Measurements from ENCODE around the gene PDE7B. TPM values are rescaled to one million over a fixed set of nuclear protein-coding genes. Genes with fewer than 3 reads are reported as not detected.

Gene PDE7B
- total RNA-seq, 1 donor from 2014 or later, result 0.84 TPM

DNA sequence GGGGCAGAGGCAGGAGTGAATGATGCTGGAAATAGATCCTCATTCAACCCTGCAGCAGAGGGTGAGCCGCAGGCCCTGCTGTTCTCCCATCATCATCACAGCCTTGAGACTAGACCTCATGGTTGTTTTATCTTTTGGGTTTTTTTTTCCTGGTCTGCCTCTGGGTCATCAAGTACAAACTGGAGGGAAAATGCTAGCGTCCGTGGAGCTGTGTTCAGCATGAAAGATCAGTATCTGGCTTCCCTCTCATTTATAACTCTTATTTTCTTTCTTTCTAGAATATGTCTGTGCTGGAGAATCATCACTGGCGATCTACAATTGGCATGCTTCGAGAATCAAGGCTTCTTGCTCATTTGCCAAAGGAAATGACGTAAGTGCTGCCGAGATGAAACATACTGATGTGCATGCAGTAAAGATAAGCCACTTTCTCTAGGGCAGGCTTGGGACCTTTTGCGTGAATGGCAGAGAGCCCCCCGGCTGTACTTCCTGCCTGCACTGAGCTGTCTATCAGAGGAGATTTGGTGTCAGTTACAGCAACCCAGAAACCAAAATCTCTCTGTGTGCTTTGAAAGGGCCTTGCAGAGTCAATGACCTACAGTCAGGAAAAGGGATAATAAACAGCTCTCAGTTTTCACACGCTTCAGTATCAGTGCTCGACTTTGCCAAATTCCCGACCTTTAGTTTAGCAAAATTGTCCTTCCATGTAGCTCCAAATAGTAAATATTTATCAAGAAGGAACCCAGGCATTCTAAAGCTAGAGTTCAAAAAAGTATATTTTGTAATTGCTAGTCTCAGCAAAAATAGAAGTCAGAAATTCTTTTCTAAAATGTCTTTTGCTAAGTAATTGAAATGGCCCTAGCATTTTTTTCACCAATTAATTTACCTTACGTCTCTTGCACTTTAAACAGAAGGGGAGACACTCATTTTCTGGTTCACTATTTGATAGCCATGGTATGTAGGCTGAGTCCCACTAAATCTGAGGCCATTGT, 322.3 kb downstream of the PDE7B start:
- TF ChIP-seq, protein P1, sequence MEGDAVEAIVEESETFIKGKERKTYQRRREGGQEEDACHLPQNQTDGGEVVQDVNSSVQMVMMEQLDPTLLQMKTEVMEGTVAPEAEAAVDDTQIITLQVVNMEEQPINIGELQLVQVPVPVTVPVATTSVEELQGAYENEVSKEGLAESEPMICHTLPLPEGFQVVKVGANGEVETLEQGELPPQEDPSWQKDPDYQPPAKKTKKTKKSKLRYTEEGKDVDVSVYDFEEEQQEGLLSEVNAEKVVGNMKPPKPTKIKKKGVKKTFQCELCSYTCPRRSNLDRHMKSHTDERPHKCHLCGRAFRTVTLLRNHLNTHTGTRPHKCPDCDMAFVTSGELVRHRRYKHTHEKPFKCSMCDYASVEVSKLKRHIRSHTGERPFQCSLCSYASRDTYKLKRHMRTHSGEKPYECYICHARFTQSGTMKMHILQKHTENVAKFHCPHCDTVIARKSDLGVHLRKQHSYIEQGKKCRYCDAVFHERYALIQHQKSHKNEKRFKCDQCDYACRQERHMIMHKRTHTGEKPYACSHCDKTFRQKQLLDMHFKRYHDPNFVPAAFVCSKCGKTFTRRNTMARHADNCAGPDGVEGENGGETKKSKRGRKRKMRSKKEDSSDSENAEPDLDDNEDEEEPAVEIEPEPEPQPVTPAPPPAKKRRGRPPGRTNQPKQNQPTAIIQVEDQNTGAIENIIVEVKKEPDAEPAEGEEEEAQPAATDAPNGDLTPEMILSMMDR (IDR thresholded peaks at IDR 0.05; ENCODE audit: insufficient read depth, low read length, poor library complexity, severe bottlenecking), result no peak
- Histone ChIP-seq H3K4me3 (ENCODE audit: low read depth, low read length) (no peak overlapping the region), H3K27me3 (ENCODE audit: control insufficient read depth, insufficient read depth, low read length) (no peaks in the 10 kb centered on the region), H3K36me3 (ENCODE audit: control insufficient read depth, insufficient read depth, low read length) (no peaks in the 10 kb centered on the region)
- DNase-seq (ENCODE audit: low read depth), result no peak

DNA sequence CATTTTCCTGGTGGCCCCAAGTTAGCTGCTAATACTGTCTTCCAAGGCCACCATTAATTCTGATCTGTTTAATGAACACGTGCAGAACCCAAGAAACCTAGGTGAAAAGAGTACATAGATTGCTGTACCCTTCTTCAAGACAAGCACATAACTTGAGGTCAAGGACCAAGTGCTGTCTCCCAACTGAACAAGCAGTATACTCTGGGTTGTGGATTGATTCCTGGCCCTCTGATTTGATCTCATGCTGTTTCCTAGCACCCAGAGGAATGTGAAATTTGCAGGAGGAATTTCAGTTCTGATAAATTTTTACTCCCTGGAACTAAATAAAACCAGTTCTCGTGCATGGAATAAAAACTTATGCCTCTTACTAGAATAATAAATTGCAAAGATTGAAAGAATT, 323.0 kb downstream of the PDE7B start:
- Histone ChIP-seq H3K36me3 (ENCODE audit: control insufficient read depth, insufficient read depth, low read length) (no peaks in the 10 kb centered on the region), H3K27me3 (ENCODE audit: control insufficient read depth, insufficient read depth, low read length) (no peaks in the 10 kb centered on the region), H3K4me3 (ENCODE audit: low read depth, low read length) (no peak overlapping the region)
- no peak for DNase-seq (ENCODE audit: low read depth)
- TF ChIP-seq, protein P1 (IDR thresholded peaks at IDR 0.05; ENCODE audit: insufficient read depth, low read length, poor library complexity, severe bottlenecking), result no peak

DNA sequence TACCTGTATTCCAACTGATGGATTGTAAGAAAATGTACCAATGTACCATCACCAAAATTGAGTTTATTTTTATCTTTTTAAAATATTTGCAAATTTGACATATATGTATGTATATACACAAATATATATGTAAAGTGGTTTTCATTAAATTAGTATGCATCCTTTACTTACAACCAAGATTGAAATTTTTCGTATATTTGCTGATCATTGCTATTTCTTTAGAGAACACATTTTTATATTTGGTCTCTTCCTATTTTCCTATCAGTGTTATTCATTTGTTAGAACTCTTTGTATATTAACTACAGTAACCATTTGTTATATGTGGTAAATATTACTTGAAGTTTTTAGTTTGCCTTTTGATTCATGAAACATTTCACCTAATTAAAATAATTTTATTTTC, 324.4 kb downstream of the PDE7B start:
- Histone ChIP-seq H3K27me3 (ENCODE audit: control insufficient read depth, insufficient read depth, low read length) (no peaks in the 10 kb centered on the region), H3K36me3 (ENCODE audit: control insufficient read depth, insufficient read depth, low read length) (no peaks in the 10 kb centered on the region), H3K4me3 (ENCODE audit: low read depth, low read length) (no peak overlapping the region)
- DNase-seq (ENCODE audit: low read depth), result no peak
- TF ChIP-seq, protein P1 (IDR thresholded peaks at IDR 0.05; ENCODE audit: insufficient read depth, low read length, poor library complexity, severe bottlenecking), result no peak

DNA sequence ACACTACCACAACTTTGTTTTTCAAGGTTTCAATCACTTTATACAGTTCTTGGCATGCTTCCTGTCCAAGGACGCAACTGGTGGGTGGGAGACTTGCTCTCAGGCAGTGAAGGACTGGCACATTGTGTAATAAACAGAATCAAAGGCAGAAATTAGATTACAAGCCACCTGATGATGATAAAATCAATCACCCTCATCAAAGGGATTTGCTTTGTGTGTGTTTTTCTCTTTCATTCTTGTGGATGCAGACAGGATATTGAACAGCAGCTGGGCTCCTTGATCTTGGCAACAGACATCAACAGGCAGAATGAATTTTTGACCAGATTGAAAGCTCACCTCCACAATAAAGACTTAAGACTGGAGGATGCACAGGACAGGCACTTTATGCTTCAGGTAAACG, 327.2 kb downstream of the PDE7B start:
- no peak for DNase-seq (ENCODE audit: low read depth)
- Histone ChIP-seq H3K36me3 (ENCODE audit: control insufficient read depth, insufficient read depth, low read length) (no peaks in the 10 kb centered on the region), H3K27me3 (ENCODE audit: control insufficient read depth, insufficient read depth, low read length) (no peaks in the 10 kb centered on the region), H3K4me3 (ENCODE audit: low read depth, low read length) (no peak overlapping the region)
- TF ChIP-seq, protein P1 (IDR thresholded peaks at IDR 0.05; ENCODE audit: insufficient read depth, low read length, poor library complexity, severe bottlenecking), result no peak

DNA sequence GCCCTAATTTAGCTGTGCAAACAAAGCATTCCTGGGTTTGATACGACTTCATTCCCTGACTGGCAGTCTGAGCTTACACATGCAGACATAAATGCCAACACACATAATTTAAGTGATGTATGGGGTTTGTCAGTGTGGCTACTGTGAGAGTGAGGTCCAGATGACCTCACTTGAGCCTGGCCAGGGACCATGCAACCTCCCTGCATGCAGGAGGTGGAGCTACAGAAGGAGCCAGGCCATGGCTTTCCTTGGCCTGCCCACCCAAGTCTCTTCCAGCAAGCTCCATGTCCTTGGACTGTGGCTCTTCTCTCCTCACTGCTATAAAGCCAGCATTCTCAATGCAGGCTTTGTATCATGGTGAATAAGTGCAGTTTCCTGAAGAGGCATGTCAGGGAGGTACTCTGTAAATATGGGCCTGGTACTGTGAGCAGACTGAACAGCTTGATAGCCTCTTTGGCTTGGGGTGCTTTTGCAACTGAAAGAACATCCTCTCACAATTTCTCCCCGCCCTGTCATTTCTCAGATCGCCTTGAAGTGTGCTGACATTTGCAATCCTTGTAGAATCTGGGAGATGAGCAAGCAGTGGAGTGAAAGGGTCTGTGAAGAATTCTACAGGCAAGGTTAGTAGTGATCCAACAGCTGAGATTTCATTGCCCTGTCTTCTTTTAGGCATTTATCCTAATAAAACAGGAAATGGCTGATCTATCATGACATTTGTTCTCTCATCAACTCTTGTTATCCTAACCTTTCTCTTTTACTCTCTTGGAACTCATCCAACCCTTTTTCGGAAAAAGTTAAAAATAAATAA, 329.4 kb downstream of the PDE7B start:
- no peaks in the 10 kb centered on the region for H3K27me3 ChIP-seq (ENCODE audit: control insufficient read depth, insufficient read depth, low read length)
- H3K36me3 ChIP-seq (ENCODE audit: control insufficient read depth, insufficient read depth, low read length), result no peaks in the 10 kb centered on the region
- H3K4me3 ChIP-seq (ENCODE audit: low read depth, low read length), result no peak overlapping the region
- no peak for DNase-seq (ENCODE audit: low read depth)
- TF ChIP-seq, protein P1 (IDR thresholded peaks at IDR 0.05; ENCODE audit: insufficient read depth, low read length, poor library complexity, severe bottlenecking), result no peak

All from kidney epithelial cell (primary cell).